Measurements from ENCODE around the gene NDUFAF2. TPM values are rescaled to one million over a fixed set of nuclear protein-coding genes. Genes with fewer than 3 reads are reported as not detected.

Gene NDUFAF2
- total and polyA plus RNA-seq, 2 of the 8 experiments (the other 6 are each of a cell fraction or from before 2014, with no cell fraction given), result 10.7 to 46.5 TPM

DNA sequence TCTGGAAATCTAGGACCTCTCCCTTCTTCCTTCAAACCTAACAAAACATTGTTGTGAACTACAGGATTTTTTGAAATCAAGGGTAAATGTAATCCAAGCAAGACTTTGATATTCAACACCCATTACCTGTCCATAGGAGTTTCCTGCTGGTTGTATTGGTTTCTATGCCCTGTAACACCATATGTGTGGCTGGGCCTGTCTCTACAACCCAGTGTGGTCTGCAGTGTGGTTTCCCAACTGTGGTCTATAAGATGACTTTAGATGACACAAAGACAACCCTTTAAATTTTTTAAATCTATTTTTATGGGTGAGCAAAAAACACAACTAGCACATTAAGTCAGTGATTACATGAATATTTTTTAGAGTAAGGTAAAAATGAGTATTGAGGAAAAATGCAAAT lies 124.1 kb downstream of the NDUFAF2 start:
- H2AFZ ChIP-seq (ENCODE audit: low read length), result no peak overlapping the region
- no peaks in the 10 kb centered on the region for H3K79me1 ChIP-seq (ENCODE audit: low read depth, low read length)
- H2BK120ac ChIP-seq (replicated peaks; ENCODE audit: low read depth, low read length), result no peak overlapping the region
- no peak overlapping the region for H4K8ac ChIP-seq (ENCODE audit: extremely low read depth, insufficient read depth, low read length)
- no peak overlapping the region for H3K4ac ChIP-seq (replicated peaks; ENCODE audit: insufficient read length, low read depth, low read length)
- H4K91ac ChIP-seq (replicated peaks; ENCODE audit: insufficient read length, low read length), result no peak overlapping the region
- H3K36me3 ChIP-seq (ENCODE audit: control insufficient read depth in 2 of 4, insufficient read depth in 4 of 4, low read length in 3 of 4), result no peaks in the 10 kb centered on the region
- H3K4me2 ChIP-seq (ENCODE audit: insufficient read depth in 1 of 2, low read depth in 2 of 2, low read length in 2 of 2), result no peak overlapping the region
- H4K20me1 ChIP-seq (replicated peaks in 1 of 2; ENCODE audit: control insufficient read depth in 1 of 2, insufficient read depth in 2 of 2, low read length in 2 of 2), result no peaks in the 10 kb centered on the region
- no peak overlapping the region for H3K14ac ChIP-seq (ENCODE audit: insufficient read length)
- DNase-seq (ENCODE audit: low read depth in 1 of 2, low spot score in 2 of 2), result no peak
- no peaks in the 10 kb centered on the region for H3K27me3 ChIP-seq (replicated peaks in 1 of 4; ENCODE audit: control insufficient read depth in 3 of 4, extremely low read depth in 1 of 4, insufficient read depth in 3 of 4, low read length in 3 of 4)
- H3K4me1 ChIP-seq (replicated peaks in 1 of 4; ENCODE audit: control insufficient read depth in 3 of 4, insufficient read depth in 4 of 4, low read length in 3 of 4), result peaks cover 0 to 2% (median 0%) of the 10 kb centered on the region in 4 experiments; a peak in 1 of 7 replicates
- no peak overlapping the region for H3K9ac ChIP-seq (replicated peaks in 1 of 4; ENCODE audit: extremely low read depth in 1 of 4, low read depth in 3 of 4, low read length in 3 of 4)
- no peak overlapping the region for H3K27ac ChIP-seq (ENCODE audit: low read depth, low read length)
- H2BK20ac ChIP-seq (ENCODE audit: low read length), result no peak overlapping the region
- peaks cover 2% of the 10 kb centered on the region; the same call in 1 of the 2 replicates for H3K23me2 ChIP-seq (ENCODE audit: low read depth, low read length)
- ChIA-PET CTCF (ENCODE audit: partially characterized antibody) (interaction anchor here (0.7 to 0.9 kb wide), 2 partner anchors 13 to 20 kb away, joined by 3 to 5 read pairs; no protein-coding TSS in a partner anchor), POLR2A (ENCODE audit: partially characterized antibody) (no interaction called here)
- H3K56ac ChIP-seq (replicated peaks; ENCODE audit: insufficient read length, low read depth, low read length), result no peak overlapping the region
- no peak overlapping the region for H2BK12ac ChIP-seq (ENCODE audit: low read depth, low read length)
- no peak overlapping the region for H3K18ac ChIP-seq (ENCODE audit: extremely low read depth, low read length)
- no peak overlapping the region for H3K23ac ChIP-seq (ENCODE audit: insufficient read length)
- no peak overlapping the region for H2BK5ac ChIP-seq (ENCODE audit: low read depth, low read length)
- no peak overlapping the region for H3K4me3 ChIP-seq (ENCODE audit: extremely low read depth in 1 of 4, insufficient read depth in 2 of 4, low read depth in 3 of 4, low read length in 4 of 4)
- no peak overlapping the region for H2AK5ac ChIP-seq (ENCODE audit: low read depth, low read length)
- no peaks in the 10 kb centered on the region for H3K9me3 ChIP-seq (ENCODE audit: insufficient read depth in 2 of 2, low read depth in 1 of 2, low read length in 1 of 2)
- H2BK15ac ChIP-seq (ENCODE audit: low read length), result no peak overlapping the region
- no peak for FAIRE-seq
- H4K5ac ChIP-seq (ENCODE audit: insufficient read length, low read depth, low read length), result no peak overlapping the region
- no peaks in the 10 kb centered on the region for H3K79me2 ChIP-seq (ENCODE audit: control insufficient read depth in 1 of 2, insufficient read depth in 2 of 2, low read length in 2 of 2)
- TF ChIP-seq SP2 (IDR thresholded peaks at IDR 0.05; ENCODE audit: low read length) (no peak), SP1 (IDR thresholded peaks at IDR 0.05; ENCODE audit: low read depth, low read length) (no peak), CREB1 (IDR thresholded peaks at IDR 0.05) (no peak), SUZ12 (IDR thresholded peaks at IDR 0.05; ENCODE audit: low read length) (no peak), SIRT6 (IDR thresholded peaks at IDR 0.05; ENCODE audit: low read length) (no peak), SAP30 (IDR thresholded peaks at IDR 0.05; ENCODE audit: insufficient read depth, insufficient replicate concordance, low read length) (no peak), ASH2L (IDR thresholded peaks at IDR 0.05; ENCODE audit: low read length) (no peak), CHD1 (IDR thresholded peaks at IDR 0.05; ENCODE audit: low read depth, low read length) (no peak), POLR2AphosphoS5 (IDR thresholded peaks at IDR 0.05; ENCODE audit: low read depth, low read length) (no peak), POU5F1 (IDR thresholded peaks at IDR 0.05; ENCODE audit: low read depth, low read length) (no peak), RBBP5 (IDR thresholded peaks at IDR 0.05; ENCODE audit: borderline replicate concordance, low read depth, low read length) (no peak), CEBPB (IDR thresholded peaks at IDR 0.05; ENCODE audit: low read depth, low read length) (no peak), HDAC2 (IDR thresholded peaks at IDR 0.05; ENCODE audit: borderline replicate concordance in 1 of 2, low read depth in 2 of 2, low read length in 2 of 2) (no peak), EGR1 (IDR thresholded peaks at IDR 0.05; ENCODE audit: borderline replicate concordance, low read depth, low read length) (no peak)
- TF ChIP-seq, protein P1, sequence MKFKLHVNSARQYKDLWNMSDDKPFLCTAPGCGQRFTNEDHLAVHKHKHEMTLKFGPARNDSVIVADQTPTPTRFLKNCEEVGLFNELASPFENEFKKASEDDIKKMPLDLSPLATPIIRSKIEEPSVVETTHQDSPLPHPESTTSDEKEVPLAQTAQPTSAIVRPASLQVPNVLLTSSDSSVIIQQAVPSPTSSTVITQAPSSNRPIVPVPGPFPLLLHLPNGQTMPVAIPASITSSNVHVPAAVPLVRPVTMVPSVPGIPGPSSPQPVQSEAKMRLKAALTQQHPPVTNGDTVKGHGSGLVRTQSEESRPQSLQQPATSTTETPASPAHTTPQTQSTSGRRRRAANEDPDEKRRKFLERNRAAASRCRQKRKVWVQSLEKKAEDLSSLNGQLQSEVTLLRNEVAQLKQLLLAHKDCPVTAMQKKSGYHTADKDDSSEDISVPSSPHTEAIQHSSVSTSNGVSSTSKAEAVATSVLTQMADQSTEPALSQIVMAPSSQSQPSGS (IDR thresholded peaks at IDR 0.05; ENCODE audit: low read length), result no peak
